Measurements from ENCODE around the gene PHYKPL.

The PHYKPL gene

GRCh38 chr5:178176791-178177190 lies 55.8 kb downstream of the PHYKPL start:
- Mint-ChIP-seq H3K36me3 (ENCODE audit: low read depth) (no peaks in the 10 kb centered on the region), H3K9me3 (peaks cover 11% of the 10 kb centered on the region), H3K27ac (no peak overlapping the region), H3K4me1 (no peaks in the 10 kb centered on the region), H3K4me3 (no peak overlapping the region), H3K27me3 (ENCODE audit: low read depth) (peaks cover 4% of the 10 kb centered on the region)
- TF ChIP-seq CTCF (IDR thresholded peaks at IDR 0.05; ENCODE audit: unreplicated experiment in 3 of 3): no peak

GRCh38 chr5:178174456-178174855 lies 58.1 kb downstream of the PHYKPL start:
- Mint-ChIP-seq H3K4me3 (no peak overlapping the region), H3K27me3 (ENCODE audit: low read depth) (peaks cover 11% of the 10 kb centered on the region), H3K9me3 (peaks cover 9% of the 10 kb centered on the region), H3K27ac (no peak overlapping the region), H3K4me1 (no peaks in the 10 kb centered on the region), H3K36me3 (ENCODE audit: low read depth) (no peaks in the 10 kb centered on the region)
- no peak for TF ChIP-seq CTCF (IDR thresholded peaks at IDR 0.05; ENCODE audit: unreplicated experiment in 3 of 3)

DNA sequence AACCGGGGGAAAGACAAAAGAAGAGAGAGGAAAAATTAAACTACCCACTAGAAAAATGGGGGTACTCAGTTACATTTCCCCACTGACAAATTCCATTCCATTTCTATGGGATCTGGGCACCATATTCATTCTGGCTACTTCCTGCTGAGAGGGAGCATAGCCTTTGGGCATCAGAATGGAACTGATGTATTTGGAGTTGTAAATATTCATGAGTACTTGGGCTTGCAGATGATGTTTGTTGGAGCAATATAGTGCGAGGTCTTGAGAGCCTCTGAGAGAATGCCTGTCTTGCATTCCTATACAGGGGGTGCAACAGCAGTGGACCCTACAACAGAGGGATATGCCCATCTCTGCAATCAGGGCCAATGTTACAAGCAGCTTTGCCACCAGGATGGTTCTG lies 62.1 kb downstream of the PHYKPL start:
- no peaks in the 10 kb centered on the region for H3K36me3 Mint-ChIP-seq (ENCODE audit: low read depth)
- H3K4me3 Mint-ChIP-seq: no peak overlapping the region
- H3K4me1 Mint-ChIP-seq: no peaks in the 10 kb centered on the region
- H3K27ac Mint-ChIP-seq: no peak overlapping the region
- H3K27me3 Mint-ChIP-seq (ENCODE audit: low read depth): peaks cover 11% of the 10 kb centered on the region
- H3K9me3 Mint-ChIP-seq: no peaks in the 10 kb centered on the region
- TF ChIP-seq CTCF (IDR thresholded peaks at IDR 0.05; ENCODE audit: unreplicated experiment in 3 of 3): no peak

- Mint-ChIP-seq H3K27ac (no peak overlapping the region), H3K4me1 (no peaks in the 10 kb centered on the region), H3K36me3 (ENCODE audit: low read depth) (no peaks in the 10 kb centered on the region), H3K4me3 (no peak overlapping the region), H3K27me3 (ENCODE audit: low read depth) (peaks cover 20% of the 10 kb centered on the region), H3K9me3 (no peaks in the 10 kb centered on the region)
- no peak for TF ChIP-seq CTCF (IDR thresholded peaks at IDR 0.05; ENCODE audit: unreplicated experiment in 3 of 3)
These were observed 67.0 kb downstream of the PHYKPL start for GRCh38 chr5:178165581-178165980.

GRCh38 chr5:178163772-178164735 lies 68.5 kb downstream of the PHYKPL start:
- TF ChIP-seq CTCF (IDR thresholded peaks at IDR 0.05; ENCODE audit: unreplicated experiment in 3 of 3): peak; percentile 98 to 100 (median 99)
- Mint-ChIP-seq H3K27ac (no peak overlapping the region), H3K9me3 (no peaks in the 10 kb centered on the region), H3K4me3 (peak overlapping the region; percentile 41 to 68 (median 64)), H3K27me3 (ENCODE audit: low read depth) (peaks cover 12% of the 10 kb centered on the region), H3K4me1 (no peaks in the 10 kb centered on the region), H3K36me3 (ENCODE audit: low read depth) (no peaks in the 10 kb centered on the region)

- no peak overlapping the region for H3K27ac Mint-ChIP-seq
- no peaks in the 10 kb centered on the region for H3K4me1 Mint-ChIP-seq
- H3K27me3 Mint-ChIP-seq (ENCODE audit: low read depth): peaks cover 12% of the 10 kb centered on the region
- no peak for TF ChIP-seq CTCF (IDR thresholded peaks at IDR 0.05; ENCODE audit: unreplicated experiment in 3 of 3)
- H3K36me3 Mint-ChIP-seq (ENCODE audit: low read depth): no peaks in the 10 kb centered on the region
- peak overlapping the region in 1 of 3 experiments; percentile 33 for H3K4me3 Mint-ChIP-seq
- no peaks in the 10 kb centered on the region for H3K9me3 Mint-ChIP-seq
These were observed 70.1 kb downstream of the PHYKPL start for GRCh38 chr5:178162481-178162880.
